IMR-90 (cell line): ENCODE data around the gene SLAMF9. TPM values are rescaled to one million over a fixed set of nuclear protein-coding genes. Genes with fewer than 3 reads are reported as not detected.

Source experiments
- ATAC-seq: fragments of 200-7000 bp; cut with Tn5 transposase; 2 replicates; pipeline ENCODE4 v1.9.1; 2020; ENCODE audit warnings: low read depth, mild to moderate bottlenecking, moderate library complexity
- BruUV-seq: library from RNA; stranded (reverse); fragments of 400-500 nt; replicated peaks from 2 replicates; lab custom pipeline; 2021; lab: Mats Ljungman, UMichigan
- CTCF ChIA-PET: fragments of 300-600 bp; formaldehyde crosslinking; extraction: SDS; loops from one replicate; lab custom pipeline; 2021; ENCODE audit warnings: antibody characterized with exemption; lab: Yijun Ruan, JAX
- POLR2A ChIA-PET: fragments of 300-600 bp; sonication (Branson Sonifier 250); formaldehyde crosslinking; loops from one replicate; lab custom pipeline; 2022; ENCODE audit warnings: antibody characterized with exemption; ENCODE audit not compliant: unreplicated experiment; lab: Charles Lee
- DNase-seq: peaks from one replicate; pipeline ENCODE4 v3.0.0; 2013
- H2AFZ ChIP-seq: replicated peaks from 2 replicates; pipeline ENCODE3; 2013; ENCODE audit warnings: low read length, mild to moderate bottlenecking; ENCODE audit not compliant: poor library complexity
- H2AK5ac ChIP-seq: 2 replicates; pipeline ENCODE4 v1.6.1; 2013; ENCODE audit warnings: low read depth, low read length, inconsistent platforms
- H2AK9ac ChIP-seq: replicated peaks from 2 replicates; pipeline ENCODE3; 2013; ENCODE audit warnings: mild to moderate bottlenecking, low read depth, low read length, moderate library complexity; ENCODE audit not compliant: poor library complexity
- H2BK120ac ChIP-seq: 2 replicates; pipeline ENCODE4 v1.6.1; 2013; ENCODE audit warnings: low read depth, low read length, inconsistent platforms
- H2BK15ac ChIP-seq: 3 replicates; pipeline ENCODE4 v1.6.1; 2013; ENCODE audit warnings: low read depth, low read length, inconsistent platforms
- H2BK20ac ChIP-seq: 2 replicates; pipeline ENCODE4 v1.6.1; 2013; ENCODE audit warnings: low read depth, mild to moderate bottlenecking, inconsistent platforms, low read length, moderate library complexity
- H2BK5ac ChIP-seq: 2 replicates; pipeline ENCODE4 v1.6.1; 2013; ENCODE audit warnings: mild to moderate bottlenecking, low read depth, low read length, inconsistent platforms; ENCODE audit not compliant: poor library complexity, severe bottlenecking
- H3K14ac ChIP-seq: replicated peaks from 2 replicates; pipeline ENCODE4 v1.6.1; 2013; ENCODE audit warnings: low read depth, low read length, inconsistent platforms
- H3K18ac ChIP-seq: 2 replicates; pipeline ENCODE4 v1.6.1; 2013; ENCODE audit warnings: low read depth, low read length, control low read depth
- H3K23ac ChIP-seq: 2 replicates; pipeline ENCODE4 v1.6.1; 2013; ENCODE audit warnings: low read depth, low read length, inconsistent platforms
- H3K27ac ChIP-seq: 2 replicates; pipeline ENCODE4 v1.5.1; 2013; ENCODE audit warnings: mild to moderate bottlenecking, control low read depth, low read length; ENCODE audit not compliant: insufficient read depth
- H3K27me3 ChIP-seq: 2 replicates; pipeline ENCODE4 v1.6.1; 2013; ENCODE audit warnings: low read length; ENCODE audit not compliant: control insufficient read depth, insufficient read depth
- H3K36me3 ChIP-seq: 2 replicates; pipeline ENCODE4 v1.6.1; 2013; ENCODE audit warnings: low read length, mixed read lengths; ENCODE audit not compliant: control insufficient read depth, insufficient read depth
- H3K4ac ChIP-seq: 2 replicates; pipeline ENCODE4 v1.6.1; 2013; ENCODE audit warnings: low read depth, low read length, inconsistent platforms
- H3K4me1 ChIP-seq: 2 replicates; pipeline ENCODE4 v1.6.1; 2013; ENCODE audit warnings: low read length, mixed read lengths; ENCODE audit not compliant: control insufficient read depth, insufficient read depth
- H3K4me2 ChIP-seq: 2 replicates; pipeline ENCODE4 v1.6.1; 2013; ENCODE audit warnings: low read depth, mild to moderate bottlenecking, control low read depth, low read length, moderate library complexity
- H3K4me3 ChIP-seq: 2 replicates; pipeline ENCODE4 v1.5.1; 2013; ENCODE audit warnings: low read depth, mild to moderate bottlenecking, control low read depth, low read length, moderate library complexity; ENCODE audit not compliant: insufficient read depth
- H3K56ac ChIP-seq: 2 replicates; pipeline ENCODE4 v1.6.1; 2013; ENCODE audit warnings: low read length, inconsistent platforms; ENCODE audit not compliant: insufficient read depth; ENCODE audit errors: extremely low read depth
- H3K79me1 ChIP-seq, 2 experiments: 2 replicates each; pipeline ENCODE4 v1.6.1; 2013; ENCODE audit warnings: low read length in 2 of 2, inconsistent platforms in 1 of 2, low read depth in 1 of 2
- H3K9ac ChIP-seq: 2 replicates; pipeline ENCODE4 v1.6.1; 2013; ENCODE audit warnings: low read depth, low read length, control low read depth
- H3K9me1 ChIP-seq: 2 replicates; pipeline ENCODE4 v1.6.1; 2013; ENCODE audit warnings: low read length, inconsistent platforms; ENCODE audit not compliant: insufficient read depth
- H3K9me3 ChIP-seq: 2 replicates; pipeline ENCODE4 v1.6.1; 2013; ENCODE audit warnings: low read length; ENCODE audit not compliant: control insufficient read depth, insufficient read depth
- H4K20me1 ChIP-seq: 2 replicates; pipeline ENCODE4 v1.6.1; 2013; ENCODE audit warnings: low read length, inconsistent platforms; ENCODE audit not compliant: insufficient read depth
- H4K5ac ChIP-seq: 2 replicates; pipeline ENCODE4 v1.6.1; 2013; ENCODE audit warnings: mild to moderate bottlenecking, low read depth, low read length, control low read depth
- H4K8ac ChIP-seq, 2 experiments: 2 replicates each; pipeline ENCODE4 v1.6.1; 2013; ENCODE audit warnings: low read depth in 2 of 2, low read length in 2 of 2, control low read depth in 1 of 2, inconsistent platforms in 1 of 2
- H4K91ac ChIP-seq: 2 replicates; pipeline ENCODE4 v1.6.1; 2013; ENCODE audit warnings: low read depth, low read length, inconsistent platforms; ENCODE audit not compliant: insufficient read depth
- CEBPB ChIP-seq: IDR thresholded peaks from 2 replicates; pipeline ENCODE4 v1.6.1; 2012; ENCODE audit warnings: low read depth, low read length, improper control_type of control experiment
- CHD1 ChIP-seq: IDR thresholded peaks from 2 replicates; pipeline ENCODE4 v1.6.1; 2012; ENCODE audit warnings: low read depth, low read length, improper control_type of control experiment
- CTCF ChIP-seq: conservative IDR thresholded peaks from 2 replicates; pipeline ENCODE4 v1.5.1; 2012; ENCODE audit warnings: mild to moderate bottlenecking, low read depth, low read length, improper control_type of control experiment
- ELK1 ChIP-seq: fragments of 150-350 bp; IDR thresholded peaks from 2 replicates; pipeline ENCODE4 v1.6.1; 2016; ENCODE audit warnings: low read depth, mild to moderate bottlenecking, low read length, moderate library complexity, borderline replicate concordance
- MXI1 ChIP-seq: IDR thresholded peaks from 2 replicates; pipeline ENCODE4 v1.6.1; 2012; ENCODE audit warnings: low read depth, mild to moderate bottlenecking, low read length, moderate library complexity, borderline replicate concordance
- POLR2A ChIP-seq: IDR thresholded peaks from 2 replicates; pipeline ENCODE4 v1.6.1; 2012; ENCODE audit warnings: mild to moderate bottlenecking, low read depth, low read length
- RAD21 ChIP-seq: IDR thresholded peaks from 2 replicates; pipeline ENCODE4 v1.6.1; 2012; ENCODE audit warnings: low read length, improper control_type of control experiment
- RFX5 ChIP-seq: IDR thresholded peaks from 2 replicates; pipeline ENCODE4 v1.8.0; 2012; ENCODE audit warnings: low read depth, mild to moderate bottlenecking, low read length, moderate library complexity
- WGBS, 2 experiments: methylation state at CpG; one replicate each; pipeline versions ENCODE4 v1.1.5 to v1.1.7; 2013; ENCODE audit warnings: missing lambda C conversion rate in 2 of 2; ENCODE audit not compliant: insufficient read length in 1 of 2; ENCODE audit errors: extremely low coverage in 2 of 2; 5-methylcytosine and 5-hydroxymethylcytosine counted together
- dilution Hi-C: fragments of 300-500 bp; cut with HindIII; formaldehyde crosslinking; loops from one replicate; pipeline ENCODE4 v1.14.3; 2018; ENCODE audit warnings: low sequenced_read_pairs; ENCODE audit not compliant: unreplicated experiment
- in situ Hi-C: fragments of 300-500 bp; cut with MboI; formaldehyde crosslinking; loops from 3 replicates; pipeline ENCODE4 v1.14.3; 2019; ENCODE audit warnings: low sequenced_read_pairs, inconsistent platforms, mixed read lengths
- intact Hi-C: fragments of 100-400 bp; cut with micrococcal nuclease; formaldehyde crosslinking; loops from 2 replicates; pipeline ENCODE4 v1.10.0; 2022
- polyA plus RNA-seq, 3 experiments: library from polyadenylated mRNA; depleted of rRNA; stranded (reverse); fragments of >200 nt; gene quantifications; 2 replicates each; pipeline ENCODE4 v1.2.3, GENCODE V29; 2012; ENCODE audit warnings: low replicate concordance in 1 of 3
- total RNA-seq: library from RNA; depleted of rRNA; stranded (reverse); fragments of >200 nt; gene quantifications from 2 replicates; pipeline ENCODE4 v1.2.3, GENCODE V29; 2012

The SLAMF9 gene
- total and polyA plus RNA-seq, 2 of the 4 experiments (the other 2 are of a cell fraction), result 0.18 to 0.67 TPM

- POLR2A ChIA-PET, result no interaction called here
- no peaks in the 10 kb centered on the region for H3K9me3 ChIP-seq
- H2BK15ac ChIP-seq, result no peak overlapping the region
- no peaks in the 10 kb centered on the region for H3K79me1 ChIP-seq
- no peak overlapping the region for H3K4me3 ChIP-seq
- ATAC-seq, result no peak
- H2BK120ac ChIP-seq, result no peak overlapping the region
- in situ Hi-C loops (no loop called here), dilution Hi-C loops (no loop called here), intact Hi-C loops (no loop called here)
- peaks cover 2% of the 10 kb centered on the region; the same call in 1 of the 2 replicates for H3K4me1 ChIP-seq
- no peaks in the 10 kb centered on the region for H4K20me1 ChIP-seq
- H4K5ac ChIP-seq, result no peak overlapping the region
- DNase-seq, result no peak
- no peaks in the 10 kb centered on the region for H3K9me1 ChIP-seq
- BruUV-seq, result no TSS peak
- TF ChIP-seq MXI1 (no peak), POLR2A (no peak), CTCF (no peak), ELK1 (no peak), RAD21 (no peak), CHD1 (no peak), CEBPB (no peak), RFX5 (no peak)
- no peak overlapping the region for H3K9ac ChIP-seq
- H2BK5ac ChIP-seq, result no peak overlapping the region
- H4K91ac ChIP-seq, result no peak overlapping the region
- H3K4ac ChIP-seq, result no peak overlapping the region
- no CpG with 5 or more reads among the region's 5 CpGs for WGBS, 2 experiments
- no peak overlapping the region for H3K23ac ChIP-seq
- H2AK5ac ChIP-seq, result no peak overlapping the region
- H3K14ac ChIP-seq, result no peak overlapping the region
- H3K18ac ChIP-seq, result no peak overlapping the region
- peaks cover 6% of the 10 kb centered on the region; the same call in 1 of the 2 replicates for H3K27me3 ChIP-seq
- CTCF ChIA-PET, result interaction anchor here (0.7 kb wide), 1 partner anchor 94 kb away, joined by 3 read pairs; no protein-coding TSS in a partner anchor
- no peak overlapping the region for H3K4me2 ChIP-seq
- no peak overlapping the region for H3K56ac ChIP-seq
- no peak overlapping the region for H3K27ac ChIP-seq
- H2AK9ac ChIP-seq, result no peak overlapping the region
- no peak overlapping the region for H2BK20ac ChIP-seq
- no peak overlapping the region for H2AFZ ChIP-seq
- H3K36me3 ChIP-seq, result no peaks in the 10 kb centered on the region
- H4K8ac ChIP-seq, result no peak overlapping the region
Observed at GRCh38 chr1:159952932-159953331, 1.1 kb downstream of the SLAMF9 start.
